NT2/D1 (cell line): ENCODE measurements around the gene AGMO.

Experiments
- SUZ12 ChIP-seq: IDR thresholded peaks from 2 replicates; pipeline ENCODE4 v1.6.1; 2011; ENCODE audit not compliant: insufficient read length, insufficient read depth; ENCODE audit errors: extremely low read depth
- YY1 ChIP-seq: IDR thresholded peaks from 2 replicates; pipeline ENCODE4 v1.6.1; 2011; ENCODE audit not compliant: insufficient read length, insufficient read depth
- ZNF274 ChIP-seq: IDR thresholded peaks from 2 replicates; pipeline ENCODE4 v1.6.1; 2011; ENCODE audit warnings: mild to moderate bottlenecking, low read depth, low read length

GRCh38 chr7:15424468-15424867, 137.3 kb downstream of the AGMO start:
- TF ChIP-seq ZNF274 (no peak), YY1 (no peak), SUZ12 (no peak)
